K562 (cell line): ENCODE measurements around the gene SATB2. TPM values are rescaled to one million over a fixed set of nuclear protein-coding genes. Genes with fewer than 3 reads are reported as not detected.

Source experiments
- ATAC-seq: fragments of 200-7000 bp; cut with Tn5 transposase; 3 replicates; pipeline ENCODE4 v1.9.1; 2020; ENCODE audit warnings: moderate library complexity
- BruUV-seq: library from RNA; stranded (reverse); fragments of 400-500 nt; replicated peaks from 2 replicates; lab custom pipeline; 2021; lab: Mats Ljungman, UMichigan
- CTCF ChIA-PET: fragments of 300-600 bp; formaldehyde crosslinking; extraction: SDS; loops from one replicate; lab custom pipeline; 2021; ENCODE audit warnings: low intra/inter-chr PET ratio; lab: Yijun Ruan, JAX
- POLR2A ChIA-PET: fragments of 300-600, 350-650 bp; sonication (Branson Sonifier 250); formaldehyde crosslinking; extraction: SDS; loops from one replicate; lab custom pipeline; 2021; ENCODE audit warnings: antibody characterized with exemption, inconsistent platforms; lab: Yijun Ruan, JAX
- DNase-seq, 4 experiments: peaks; one replicate each; pipeline versions ENCODE4 v3.0.0 to v3.0.0-alpha.2; 2011 to 2018; ENCODE audit warnings: low spot score in 3 of 4, mixed read lengths in 3 of 4; ENCODE audit errors: extremely low read depth in 1 of 4
- FAIRE-seq: peaks from 2 replicates; lab custom pipeline; 2011; peaks lifted over from hg19 to GRCh38; lab: Jason Lieb, UNC
- H2AFZ ChIP-seq: 2 replicates; pipeline ENCODE4 v1.6.0; 2011; ENCODE audit warnings: low read depth, low read length, control low read depth, inconsistent platforms
- H3K27ac ChIP-seq: fragments of 200-600 bp; 3 replicates; pipeline ENCODE4 v1.8.0; 2011; ENCODE audit warnings: low read depth, mild to moderate bottlenecking, control low read depth, inconsistent platforms, low read length, moderate library complexity, mixed read lengths; ENCODE audit errors: extremely low read depth
- H3K27me3 ChIP-seq, 2 experiments: fragments of 300-600 bp in 1 of 2; 2 replicates in 1 of 2; 3 replicates in 1 of 2; pipeline versions ENCODE4 v1.6.0 to v1.8.0; 2011; ENCODE audit warnings: inconsistent platforms in 2 of 2, low read length in 2 of 2, mild to moderate bottlenecking in 1 of 2, mixed read lengths in 1 of 2, moderate library complexity in 1 of 2; ENCODE audit not compliant: control insufficient read depth in 2 of 2, insufficient read depth in 2 of 2
- H3K36me3 ChIP-seq: fragments of 300-600 bp; 3 replicates; pipeline ENCODE4 v1.8.0; 2011; ENCODE audit warnings: mild to moderate bottlenecking, low read length, inconsistent platforms; ENCODE audit not compliant: control insufficient read depth, insufficient read depth
- H3K4me1 ChIP-seq, 2 experiments: fragments of 200-600 bp in 1 of 2; replicated peaks in 1 of 2; 2 replicates in 1 of 2; 3 replicates in 1 of 2; pipeline versions ENCODE4 v1.5.1 to v1.8.0; 2011; ENCODE audit warnings: inconsistent platforms in 2 of 2, low read length in 2 of 2, mild to moderate bottlenecking in 1 of 2, mixed read lengths in 1 of 2, moderate library complexity in 1 of 2; ENCODE audit not compliant: control insufficient read depth in 2 of 2, insufficient read depth in 2 of 2
- H3K4me2 ChIP-seq: 2 replicates; pipeline ENCODE4 v1.6.1; 2011; ENCODE audit warnings: low read length, control low read depth, inconsistent platforms, mixed read lengths; ENCODE audit not compliant: insufficient read depth
- H3K4me3 ChIP-seq: fragments of 200-600 bp; sonication (generic), shearing (Covaris generic); 2 replicates; pipeline ENCODE4 v1.5.1; 2016; ENCODE audit warnings: control low read depth, inconsistent platforms
- H3K79me2 ChIP-seq: fragments of 200-600 bp; 3 replicates; pipeline ENCODE4 v1.8.0; 2011; ENCODE audit warnings: low read length, inconsistent platforms; ENCODE audit not compliant: control insufficient read depth, insufficient read depth
- H3K9ac ChIP-seq, 2 experiments: 2 replicates each; pipeline versions ENCODE4 v1.6.0 to v1.6.1; 2011; ENCODE audit warnings: low read depth in 2 of 2, low read length in 2 of 2, control low read depth in 1 of 2, inconsistent platforms in 1 of 2, mild to moderate bottlenecking in 1 of 2, mixed read lengths in 1 of 2; ENCODE audit not compliant: insufficient read depth in 1 of 2
- H3K9me1 ChIP-seq: one replicate; pipeline ENCODE4 v1.6.0; 2011; ENCODE audit warnings: inconsistent platforms, mild to moderate bottlenecking, low read length, moderate library complexity; ENCODE audit not compliant: control insufficient read depth, insufficient read depth
- H3K9me3 ChIP-seq: replicated peaks from 2 replicates; pipeline ENCODE4 v1.5.1; 2011; ENCODE audit warnings: low read depth, low read length, inconsistent platforms; ENCODE audit not compliant: control insufficient read depth, insufficient read depth
- H4K20me1 ChIP-seq: replicated peaks from 2 replicates; pipeline ENCODE4 v1.6.1; 2011; ENCODE audit warnings: low read length, inconsistent platforms, mixed read lengths; ENCODE audit not compliant: control insufficient read depth, insufficient read depth
- CHD4 ChIP-seq: fragments of 200-600 bp; sonication (generic); IDR thresholded peaks from 3 replicates; pipeline ENCODE4 v1.6.1; 2012; ENCODE audit warnings: low read depth, mild to moderate bottlenecking, mixed read lengths, low read length, inconsistent platforms; ENCODE audit not compliant: insufficient read depth, insufficient replicate concordance, poor library complexity, severe bottlenecking
- EHMT2 ChIP-seq: fragments of 450-650 bp; IDR thresholded peaks from 2 replicates; pipeline ENCODE4 v1.6.1; 2018; ENCODE audit warnings: antibody characterized with exemption
- HCFC1 ChIP-seq: IDR thresholded peaks from 2 replicates; pipeline ENCODE4 v1.6.1; 2012; ENCODE audit warnings: low read depth, low read length, improper control_type of control experiment
- HDAC3 ChIP-seq: fragments of 450-650 bp; IDR thresholded peaks from 2 replicates; pipeline ENCODE4 v1.6.1; 2018; ENCODE audit warnings: borderline replicate concordance, mild to moderate bottlenecking, moderate library complexity; ENCODE audit not compliant: partially characterized antibody
- ILK ChIP-seq: fragments of 450-650 bp; IDR thresholded peaks from 2 replicates; pipeline ENCODE4 v1.6.1; 2016; ENCODE audit warnings: missing genetic modification characterization, low read depth, mild to moderate bottlenecking, missing compliant biosample characterization, moderate library complexity, borderline replicate concordance
- PTRF ChIP-seq: fragments of 450-650 bp; IDR thresholded peaks from 2 replicates; pipeline ENCODE4 v1.6.1; 2016; ENCODE audit warnings: mild to moderate bottlenecking, missing genetic modification characterization, missing compliant biosample characterization
- SIN3A ChIP-seq, 2 experiments: fragments of 150-350 bp in 1 of 2; IDR thresholded peaks; 2 replicates each; pipeline ENCODE4 v1.6.1; 2011 to 2016; ENCODE audit warnings: borderline replicate concordance in 2 of 2, low read depth in 2 of 2, low read length in 2 of 2, mild to moderate bottlenecking in 2 of 2, moderate library complexity in 2 of 2; ENCODE audit not compliant: control insufficient read depth in 1 of 2
- SOX6 ChIP-seq: fragments of 450-650 bp; IDR thresholded peaks from 2 replicates; pipeline ENCODE4 v1.6.1; 2014; ENCODE audit warnings: mild to moderate bottlenecking
- TAF1 ChIP-seq: IDR thresholded peaks from 2 replicates; pipeline ENCODE4 v1.6.1; 2011; ENCODE audit warnings: mild to moderate bottlenecking, low read length, moderate library complexity; ENCODE audit not compliant: insufficient read depth, control insufficient read depth, severe bottlenecking; ENCODE audit errors: extremely low read depth
- USF2 ChIP-seq: sonication (generic); formaldehyde crosslinking; IDR thresholded peaks from 2 replicates; pipeline ENCODE4 v1.5.0; 2020; ENCODE audit warnings: missing genetic modification reagents
- ZFP91 ChIP-seq: sonication (generic); formaldehyde crosslinking; IDR thresholded peaks from 2 replicates; pipeline ENCODE4 v1.8.0; 2022; ENCODE audit warnings: mild to moderate bottlenecking, missing genetic modification reagents
- ZKSCAN1 ChIP-seq: fragments of 150-350 bp; IDR thresholded peaks from 2 replicates; pipeline ENCODE4 v1.6.1; 2016; ENCODE audit warnings: low read depth, low read length
- ZNF184 ChIP-seq: sonication (generic); formaldehyde crosslinking; IDR thresholded peaks from 2 replicates; pipeline ENCODE4 v1.5.0; 2020; ENCODE audit warnings: missing genetic modification reagents
- ZNF41 ChIP-seq: fragments of 250-450 bp; sonication (Bioruptor Pico); conservative IDR thresholded peaks from 2 replicates; pipeline ENCODE4 v1.4.0; 2020; ENCODE audit warnings: mild to moderate bottlenecking
- ZNF511 ChIP-seq: sonication (generic); formaldehyde crosslinking; IDR thresholded peaks from 2 replicates; pipeline ENCODE4 v1.8.0; 2022; ENCODE audit warnings: mild to moderate bottlenecking, missing genetic modification reagents
- ZNF583 ChIP-seq: fragments of 250-450 bp; sonication (Bioruptor Pico); IDR thresholded peaks from 2 replicates; pipeline ENCODE4 v1.4.0; 2020
- ZNF740 ChIP-seq, 3 experiments: fragments of 200-800 bp in 1 of 3; sonication (Bioruptor generic) in 1 of 3; sonication (generic) in 1 of 3; formaldehyde crosslinking in 1 of 3; IDR thresholded peaks; 2 replicates each; pipeline versions ENCODE4 v1.6.1 to v1.8.0; 2016 to 2022; ENCODE audit warnings: mild to moderate bottlenecking in 2 of 3, missing compliant biosample characterization in 2 of 3, missing genetic modification characterization in 2 of 3, missing genetic modification reagents in 1 of 3
- ZNF764 ChIP-seq: fragments of 250-450 bp; sonication (Bioruptor Pico); IDR thresholded peaks from 2 replicates; pipeline ENCODE4 v1.4.0; 2020; ENCODE audit warnings: low read depth, mild to moderate bottlenecking, moderate library complexity
- whole genome bisulfite sequencing: fragments of 100-300 bp; shearing (Covaris generic); methylation state at CpG from one replicate; pipeline ENCODE4 v1.1.6; 2016; ENCODE audit warnings: low coverage, mixed read lengths; ENCODE audit not compliant: insufficient coverage; ENCODE audit errors: missing lambda C conversion rate; 5-methylcytosine and 5-hydroxymethylcytosine counted together
- in situ Hi-C: fragments of 300-500 bp; cut with MboI; formaldehyde crosslinking; loops from 4 replicates; pipeline ENCODE4 v1.15.0; 2018; ENCODE audit warnings: inconsistent platforms, mixed read lengths
- intact Hi-C: fragments of 100-400 bp; cut with micrococcal nuclease; formaldehyde crosslinking; loops from 2 replicates; pipeline ENCODE4 v1.14.2; 2022
- polyA plus RNA-seq, 8 experiments: library from polyadenylated mRNA; depleted of rRNA in 4 of 8; stranded (reverse) in 5 of 8; unstranded in 3 of 8; fragments of >200 nt; fragmentation: Nextera tagmentation in 2 of 8; fragmentation: Illumina TruSeq in 1 of 8; extraction: Ambion mirVana in 2 of 8; extraction: Trizol in 1 of 8; gene quantifications; 2 replicates each; pipeline versions ENCODE4 v1.2.1 to v1.2.3, GENCODE V29; 2011 to 2014; ENCODE audit warnings: inconsistent platforms in 1 of 8, missing spikeins in 1 of 8
- total RNA-seq, 7 experiments: library from RNA; depleted of rRNA in 6 of 7; stranded (reverse); fragments of >200 nt in 6 of 7; fragmentation: Illumina TruSeq in 2 of 7; extraction: Trizol in 2 of 7; gene quantifications; 2 replicates each; pipeline versions ENCODE4 v1.2.1 to v1.2.3, GENCODE V29; 2011 to 2021; ENCODE audit warnings: low replicate concordance in 1 of 7

Gene SATB2
- total and polyA plus RNA-seq, 9 of the 15 experiments (the other 6 are each of a cell fraction or from before 2014, with no cell fraction given) = 4.5 to 34.0 (median 15.1) TPM

DNA sequence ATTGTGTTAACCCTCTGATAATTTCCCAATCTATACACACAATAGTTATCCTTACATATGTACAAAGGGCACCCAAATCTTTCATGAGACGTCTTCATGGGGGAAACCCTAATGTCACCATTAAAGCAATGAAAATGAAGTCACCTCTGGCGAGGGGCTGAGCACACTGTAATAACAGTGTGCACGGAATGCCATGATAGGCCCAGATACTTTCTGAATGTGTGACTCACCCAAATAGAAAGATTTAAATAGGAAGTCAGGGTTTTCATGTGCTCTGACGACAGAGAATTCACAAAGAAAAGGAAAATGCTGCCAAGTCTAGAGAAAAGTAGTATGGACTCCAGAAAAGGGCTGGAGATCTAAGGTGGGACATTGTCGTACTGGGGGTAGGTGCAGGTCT is 128.3 kb downstream of the SATB2 start:
- Histone ChIP-seq H3K4me3 (no peak overlapping the region), H3K36me3 (peaks cover 60% of the 10 kb centered on the region), H3K9me1 (no peaks in the 10 kb centered on the region), H3K27me3 (no peaks in the 10 kb centered on the region), H4K20me1 (no peaks in the 10 kb centered on the region), H3K27ac (no peak overlapping the region), H3K4me2 (no peak overlapping the region), H3K4me1 (no peaks in the 10 kb centered on the region; a peak in 1 of 5 replicates), H3K9me3 (no peaks in the 10 kb centered on the region), H3K9ac (no peak overlapping the region), H3K79me2 (peaks cover 4% of the 10 kb centered on the region; the same call in 1 of the 3 replicates), H2AFZ (no peak overlapping the region)
- DNase-seq = no peak
- CTCF ChIA-PET = no interaction called here
- no peak for ATAC-seq
- POLR2A ChIA-PET = no interaction called here
- no peak for FAIRE-seq
- no TSS peak for BruUV-seq
- in situ Hi-C loops (no loop called here), intact Hi-C loops (no loop called here)
- WGBS = 66% methylated on average over 5 of the region's 5 CpGs
- TF ChIP-seq ZFP91 (CRISPR knock-in tag) = no peak
- TF ChIP-seq CHD4 = no peak
- TF ChIP-seq ZNF41 (CRISPR knock-in tag) = no peak
- no peak for TF ChIP-seq ILK
- no peak for TF ChIP-seq PTRF (tag)
- TF ChIP-seq ZNF511 (CRISPR knock-in tag) = no peak
- TF ChIP-seq HCFC1 = no peak
- TF ChIP-seq ZNF764 = no peak
- TF ChIP-seq ZNF740 (CRISPR knock-in tag; IDR thresholded peaks at IDR 0.05) = no peak
- TF ChIP-seq ZNF740 (tag; IDR thresholded peaks at IDR 0.05) = no peak
- TF ChIP-seq SIN3A (IDR thresholded peaks at IDR 0.05; ENCODE audit: borderline replicate concordance in 2 of 2, control insufficient read depth in 1 of 2, low read depth in 2 of 2, low read length in 2 of 2) = no peak
- no peak for TF ChIP-seq HDAC3
- TF ChIP-seq TAF1 = no peak
- TF ChIP-seq EHMT2 = no peak
- TF ChIP-seq ZKSCAN1 = no peak
- TF ChIP-seq ZNF583 = no peak
- TF ChIP-seq SOX6 = no peak
- TF ChIP-seq ZNF184 (CRISPR knock-in tag) = no peak
- TF ChIP-seq USF2 (CRISPR knock-in tag) = no peak
